DMS114 treated with DMSO at 0.1 percent for 48 hours (cell line): ENCODE data around the gene SYNGR3.
"Not testable (repeated sequence)": the region's sequence is repeated elsewhere in the genome, so short reads cannot be mapped to it uniquely, and the experiment has no call there.

Source experiments
- DNase-seq: peaks from one replicate; lab custom pipeline; 2025; ENCODE audit not compliant: unreplicated experiment; lab: John Stamatoyannopoulos, UW

SYNGR3 gene

GRCh38 chr16:1959269-1960039, 30.3 kb upstream of the SYNGR3 start, which contains the start of gene NDUFB10:
Gene NDUFB10 (plus strand): TSS chr16:1959538. CDS start chr16:1959625, 87 bp downstream.
- DNase-seq, result peak; percentile 63

- peak; percentile 66 for DNase-seq
Measured at GRCh38 chr16:1960665-1961630, 28.8 kb upstream of the SYNGR3 start.

- no peak for DNase-seq
Measured at GRCh38 chr16:1961651-1962067, 28.1 kb upstream of the SYNGR3 start.

GRCh38 chr16:1962161-1963153, 27.3 kb upstream of the SYNGR3 start:
- DNase-seq, result not testable (repeated sequence)

GRCh38 chr16:1963806-1964505, 25.8 kb upstream of the SYNGR3 start:
- DNase-seq, result no peak

GRCh38 chr16:1964506-1965395, 25.0 kb upstream of the SYNGR3 start, which contains the start of gene RPS2:
Gene RPS2 (minus strand): TSS chr16:1964826. CDS start chr16:1964625, 201 bp downstream.
- DNase-seq, result peak; percentile 92

- no peak for DNase-seq
Measured at GRCh38 chr16:1965396-1966001, 24.3 kb upstream of the SYNGR3 start.

- DNase-seq, result no peak
Measured at GRCh38 chr16:1966460-1966859, 23.3 kb upstream of the SYNGR3 start, which contains the start of gene RNF151. Gene RNF151 (plus strand): TSS chr16:1966856. CDS start chr16:1966882, 26 bp downstream.

GRCh38 chr16:1968146-1968953, 21.4 kb upstream of the SYNGR3 start:
- no peak for DNase-seq

GRCh38 chr16:1971796-1972489, 17.8 kb upstream of the SYNGR3 start, which contains the start of gene TBL3:
Gene TBL3 (plus strand): TSS chr16:1972053. CDS start chr16:1972165, 112 bp downstream.
- peak; percentile 75 for DNase-seq

- no peak for DNase-seq
Measured at GRCh38 chr16:1972490-1972877, 17.3 kb upstream of the SYNGR3 start.

GRCh38 chr16:1973461-1974156, 16.2 kb upstream of the SYNGR3 start:
- DNase-seq, result no peak

- DNase-seq, result no peak
Measured at GRCh38 chr16:1974157-1975070, 15.4 kb upstream of the SYNGR3 start.

- no peak for DNase-seq
Measured at GRCh38 chr16:1975432-1976215, 14.1 kb upstream of the SYNGR3 start.

- no peak for DNase-seq
Measured at GRCh38 chr16:1976216-1976520, 13.6 kb upstream of the SYNGR3 start.
